Stimulated activated CD8-positive, alpha-beta memory T cell treated with anti-CD3 and anti-CD28 coated beads, Interleukin-15, amount 100 ng/mL, for 48 hours (primary cell): ENCODE results near the gene RGR.
A peak's percentile ranks its signal among the peaks of the same experiment; 100 is the strongest.
"Not testable (repeated sequence)": the region's sequence is repeated elsewhere in the genome, so short reads cannot be mapped to it uniquely, and the experiment has no call there.

Experiments used
- DNase-seq, 2 donors: peaks; one replicate each; pipeline ENCODE4 v3.0.0-alpha.2; 2020; ENCODE audit warnings: low read depth in 2 of 2

RGR gene

DNA sequence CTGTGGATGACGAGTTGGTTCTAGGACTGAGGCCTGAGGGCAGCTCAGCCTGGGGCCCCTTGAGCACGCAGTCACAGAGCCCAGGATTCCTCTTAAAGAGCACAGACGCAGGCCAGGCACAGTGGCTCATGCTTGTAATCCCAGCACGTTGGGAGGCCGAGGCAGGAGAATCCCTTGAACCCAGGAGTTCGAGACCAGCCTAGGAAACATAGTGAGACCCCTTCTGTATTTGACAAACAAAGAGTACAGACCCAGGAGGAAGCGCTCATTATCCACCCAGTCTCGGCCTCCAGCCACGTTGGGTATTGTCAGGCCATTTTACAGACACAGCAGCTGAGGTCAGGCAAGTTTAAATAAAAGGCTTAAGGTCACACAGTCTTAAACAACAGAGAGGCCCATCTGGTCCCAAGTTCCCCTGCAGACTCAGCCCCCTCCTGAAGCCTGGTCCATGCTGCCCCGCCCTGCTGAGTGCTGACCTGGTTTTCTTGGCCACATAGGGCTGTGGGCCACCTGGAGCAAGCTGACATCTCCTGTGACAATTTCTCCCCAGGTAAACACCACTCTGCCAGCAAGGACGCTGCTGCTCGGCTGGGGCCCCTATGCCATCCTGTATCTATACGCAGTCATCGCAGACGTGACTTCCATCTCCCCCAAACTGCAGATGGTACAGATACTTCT, 12.6 kb downstream of the RGR start:
- no peak for DNase-seq

DNA sequence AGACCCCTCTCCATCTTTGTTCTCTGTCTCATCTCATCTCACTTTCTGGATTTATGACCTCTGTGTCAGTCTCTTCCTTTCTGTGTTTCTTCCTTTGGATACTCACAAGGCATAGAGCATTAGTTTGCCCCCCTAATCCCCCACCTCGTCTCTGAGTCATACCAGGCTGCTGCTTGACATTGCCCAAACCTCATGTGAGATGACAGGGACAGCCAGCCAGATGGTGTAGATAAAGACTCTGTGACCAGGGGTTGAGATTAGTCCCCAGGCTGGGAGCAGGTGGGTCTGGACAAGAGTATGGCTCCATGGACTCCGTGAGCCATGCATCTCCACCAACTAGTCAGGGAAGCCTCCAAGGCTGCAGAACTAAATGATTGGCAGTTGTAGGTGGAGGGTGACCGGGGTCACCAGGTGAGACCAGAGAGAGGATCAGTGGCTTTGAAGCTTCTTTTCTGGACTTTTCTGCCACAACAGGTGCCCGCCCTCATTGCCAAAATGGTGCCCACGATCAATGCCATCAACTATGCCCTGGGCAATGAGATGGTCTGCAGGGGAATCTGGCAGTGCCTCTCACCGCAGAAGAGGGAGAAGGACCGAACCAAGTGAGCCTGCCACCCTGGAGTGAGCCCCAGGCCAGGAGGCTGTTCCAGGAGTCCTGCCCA, 13.3 kb downstream of the RGR start:
- no peak for DNase-seq

DNA sequence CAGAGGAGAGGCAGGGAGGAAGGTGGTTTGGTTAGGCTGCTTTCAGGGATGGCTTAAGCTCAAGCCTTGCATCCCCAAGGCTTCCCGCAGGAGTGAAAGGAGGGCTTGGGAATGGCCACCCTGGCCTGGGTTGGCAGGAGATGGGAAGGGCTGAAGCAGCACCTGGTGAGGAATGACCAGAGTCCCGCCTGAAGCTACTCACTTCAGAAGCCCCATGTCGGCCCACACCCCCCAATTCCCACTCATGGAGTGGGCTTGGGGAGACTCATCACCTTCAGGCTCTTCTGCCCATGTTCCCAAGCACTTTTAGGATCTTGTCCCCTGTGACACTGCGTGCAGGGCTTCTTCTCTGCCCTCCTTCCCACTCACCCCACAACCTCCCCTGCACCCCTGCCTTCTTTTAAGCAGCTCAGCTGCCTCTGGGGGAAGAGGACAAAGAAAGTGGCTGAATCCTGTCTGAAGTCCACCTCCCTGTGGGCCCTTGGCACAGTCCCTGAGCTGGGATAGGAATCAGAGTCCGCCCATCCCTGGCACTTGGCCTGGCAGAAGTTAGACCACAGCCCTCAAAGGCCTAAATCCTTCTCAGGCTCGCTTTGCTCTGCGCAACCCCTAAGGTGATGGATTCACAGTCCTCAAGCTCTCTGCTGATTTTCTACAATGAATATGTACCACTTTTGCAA, 16.5 kb downstream of the RGR start:
- DNase-seq = no peak

DNA sequence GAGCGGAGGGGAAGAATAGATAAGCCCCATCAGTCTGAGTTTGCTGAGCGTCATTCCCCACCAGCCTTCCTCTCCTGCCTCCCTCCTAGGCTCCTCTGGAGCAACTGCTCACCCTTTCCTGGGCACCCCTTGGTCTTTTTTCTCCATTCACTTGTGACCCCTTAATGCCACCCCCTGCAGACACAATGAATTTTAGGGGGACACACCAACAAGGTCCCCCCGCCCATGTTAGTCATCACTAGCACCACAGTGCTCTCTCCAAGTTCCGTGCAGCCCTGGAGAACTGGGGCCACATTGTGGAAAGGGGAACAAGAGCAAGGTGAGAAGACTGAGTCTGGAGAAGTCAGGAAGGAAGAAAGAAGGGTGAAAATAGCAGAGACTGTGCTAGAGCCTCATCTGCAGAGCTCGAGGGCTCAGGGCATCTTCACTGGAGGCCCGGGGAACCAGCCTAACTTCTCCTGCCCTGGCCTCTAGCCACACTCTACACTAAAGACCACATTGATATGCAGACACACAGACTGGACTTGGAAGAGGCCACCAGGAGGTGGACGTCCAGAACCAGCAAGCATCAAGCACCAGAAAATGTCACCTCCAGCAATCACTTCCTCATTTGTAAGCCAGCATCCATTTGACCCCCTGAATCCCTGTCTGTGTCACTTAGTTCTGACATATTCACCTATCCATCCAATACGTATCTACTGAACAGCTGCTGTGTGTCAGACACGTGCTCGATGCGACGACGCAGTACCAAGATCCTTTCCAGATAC, 17.5 kb downstream of the RGR start:
- no peak for DNase-seq

DNA sequence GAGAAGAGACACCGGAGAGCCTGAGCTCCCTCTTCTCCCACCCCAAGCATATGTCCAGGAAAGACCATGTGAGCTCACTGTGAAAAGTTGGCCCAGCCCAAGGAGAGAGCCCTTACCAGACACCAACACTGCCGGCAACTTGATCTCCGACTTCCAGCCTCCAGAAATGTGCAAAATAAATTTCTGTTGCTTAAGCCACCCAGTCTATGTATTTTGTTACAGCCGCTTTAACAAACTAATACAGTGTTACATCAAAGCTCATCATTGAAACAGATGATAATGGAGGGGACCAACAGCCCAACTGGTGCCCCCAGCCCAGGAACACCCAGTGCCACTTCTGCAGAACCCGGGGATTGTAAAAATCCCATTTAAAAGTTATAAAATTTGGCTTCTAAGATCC, 18.9 kb downstream of the RGR start:
- DNase-seq = no peak

DNA sequence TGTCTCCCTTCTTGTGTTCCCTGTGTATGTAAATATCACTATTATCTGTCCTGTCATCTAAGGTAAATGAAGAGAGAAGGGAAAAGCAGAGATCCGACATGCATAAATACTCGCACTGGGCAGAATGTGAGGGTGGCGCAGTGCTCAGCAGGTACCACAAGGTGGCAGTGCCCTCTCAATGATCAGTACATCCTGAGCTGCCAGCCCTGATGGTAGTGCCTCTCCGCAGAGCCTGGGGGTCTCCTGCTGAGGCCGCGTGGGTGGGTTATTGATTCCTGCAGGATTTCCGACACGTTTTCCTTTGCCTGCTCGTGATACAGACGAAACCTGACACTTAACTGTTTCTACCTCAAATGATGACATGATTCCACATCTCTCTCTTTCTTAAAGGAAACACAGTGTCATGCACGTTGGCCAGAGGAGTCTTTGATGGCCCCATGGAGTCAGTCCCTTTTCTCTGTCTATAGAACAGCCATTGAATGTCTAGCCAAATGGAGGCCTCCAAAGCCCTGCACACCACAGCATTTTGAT, 19.8 kb downstream of the RGR start:
- DNase-seq = peak; percentile 46 to 51

DNA sequence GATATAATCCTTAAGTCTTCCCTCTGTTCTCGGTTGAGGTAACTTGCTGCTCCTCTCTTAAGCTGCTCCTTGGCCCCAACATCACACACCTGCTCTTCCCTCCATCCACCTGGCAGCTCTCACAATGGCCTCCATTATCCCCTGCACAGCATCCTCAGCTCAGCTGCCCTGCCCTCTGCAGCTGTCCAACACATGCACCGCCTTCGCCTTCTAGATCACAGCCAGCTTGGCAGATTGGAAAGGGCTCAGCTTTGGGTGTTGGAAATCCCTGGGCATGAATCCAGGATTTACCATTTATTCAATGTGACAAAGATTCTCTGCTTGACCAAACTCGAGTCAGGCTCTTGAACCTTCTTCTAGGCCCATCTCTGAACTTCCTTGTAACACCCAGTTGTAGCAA, 20.6 kb downstream of the RGR start:
- no peak for DNase-seq

DNA sequence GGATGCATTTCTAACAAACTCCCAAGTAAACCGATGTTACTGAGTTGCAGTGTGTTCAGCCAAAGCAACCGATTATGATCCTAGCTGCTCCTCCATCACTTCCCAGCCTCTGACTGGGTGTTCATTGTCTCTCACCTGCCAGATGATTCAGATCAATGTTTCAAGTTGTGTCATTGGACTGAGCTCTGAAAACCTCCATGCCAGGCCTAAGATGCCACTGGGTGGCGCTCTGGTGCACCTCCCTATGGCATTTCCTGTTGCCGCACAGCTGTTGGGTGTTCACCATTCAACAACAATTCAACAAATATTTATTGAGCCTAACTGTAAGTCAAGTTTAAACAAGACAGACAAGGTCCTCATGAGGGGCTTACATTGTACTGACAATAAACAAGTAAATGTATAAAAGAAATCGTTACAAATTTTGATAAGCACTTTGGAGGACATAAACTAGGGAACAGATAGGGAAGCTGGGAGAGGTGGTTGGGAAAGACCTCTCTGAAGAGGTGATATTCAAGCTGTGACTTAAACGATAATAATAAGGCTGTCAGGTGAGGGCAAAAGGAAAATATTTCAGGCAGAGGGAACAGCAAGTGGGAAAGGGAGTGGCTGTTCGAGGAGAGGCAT, 22.8 kb downstream of the RGR start:
- DNase-seq = peak; percentile 59 to 76

DNA sequence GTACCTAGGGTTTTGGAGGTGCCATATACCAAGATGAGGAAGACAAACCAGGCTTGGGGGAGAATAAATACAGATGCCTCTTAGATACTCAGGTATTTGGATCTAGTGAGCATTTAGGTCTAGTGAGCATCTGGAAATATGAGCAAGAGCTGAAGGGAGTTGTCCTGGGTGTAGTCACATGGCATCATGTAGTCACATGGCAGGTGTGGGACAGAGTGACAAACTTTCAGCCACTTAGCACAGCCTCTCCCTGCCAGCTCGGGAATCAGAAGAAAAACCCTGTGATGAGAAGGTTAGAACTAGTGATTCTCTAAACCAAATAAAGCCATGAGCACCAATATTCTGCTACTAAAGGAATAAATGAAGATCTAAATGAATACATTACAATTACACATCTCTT, 24.3 kb downstream of the RGR start:
- DNase-seq = no peak

DNA sequence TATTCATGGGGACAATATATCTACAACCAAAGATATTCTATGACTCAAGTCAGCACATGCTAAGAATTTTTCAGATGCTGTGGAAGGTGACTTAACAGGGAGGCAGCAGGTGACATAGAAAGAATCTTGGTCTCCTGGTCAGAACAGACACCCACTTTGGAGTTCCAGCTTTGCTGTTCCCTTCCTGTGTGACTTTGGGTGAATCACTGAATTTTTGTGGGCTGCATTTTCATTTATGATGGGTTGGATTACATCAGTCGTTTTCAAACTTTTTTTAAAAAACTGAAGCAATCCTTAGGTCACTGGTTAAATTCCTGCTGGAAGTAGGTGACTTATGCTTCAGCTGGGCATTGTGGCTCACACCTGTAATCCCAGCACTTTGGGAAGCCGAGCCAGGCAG, 24.9 kb downstream of the RGR start:
- DNase-seq = no peak

DNA sequence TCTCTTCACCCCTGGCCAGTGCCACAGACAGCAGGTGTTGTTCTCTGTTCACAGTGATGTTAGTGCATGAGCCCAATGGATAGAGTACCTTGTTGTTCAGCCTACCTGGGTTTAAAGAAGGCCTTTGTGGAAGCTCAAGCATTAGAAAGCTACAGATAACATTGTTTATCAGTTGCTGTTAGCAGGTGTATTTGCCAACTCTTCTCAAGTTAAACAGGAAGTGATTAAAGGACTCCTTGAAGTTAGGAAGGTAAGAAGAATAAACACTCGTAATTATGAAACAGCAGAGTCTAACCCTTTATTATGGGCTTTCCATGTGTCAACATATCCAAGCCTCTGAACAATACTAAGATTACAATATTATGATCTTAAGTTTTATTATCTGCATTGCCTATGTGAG, 25.9 kb downstream of the RGR start:
- DNase-seq = no peak

DNA sequence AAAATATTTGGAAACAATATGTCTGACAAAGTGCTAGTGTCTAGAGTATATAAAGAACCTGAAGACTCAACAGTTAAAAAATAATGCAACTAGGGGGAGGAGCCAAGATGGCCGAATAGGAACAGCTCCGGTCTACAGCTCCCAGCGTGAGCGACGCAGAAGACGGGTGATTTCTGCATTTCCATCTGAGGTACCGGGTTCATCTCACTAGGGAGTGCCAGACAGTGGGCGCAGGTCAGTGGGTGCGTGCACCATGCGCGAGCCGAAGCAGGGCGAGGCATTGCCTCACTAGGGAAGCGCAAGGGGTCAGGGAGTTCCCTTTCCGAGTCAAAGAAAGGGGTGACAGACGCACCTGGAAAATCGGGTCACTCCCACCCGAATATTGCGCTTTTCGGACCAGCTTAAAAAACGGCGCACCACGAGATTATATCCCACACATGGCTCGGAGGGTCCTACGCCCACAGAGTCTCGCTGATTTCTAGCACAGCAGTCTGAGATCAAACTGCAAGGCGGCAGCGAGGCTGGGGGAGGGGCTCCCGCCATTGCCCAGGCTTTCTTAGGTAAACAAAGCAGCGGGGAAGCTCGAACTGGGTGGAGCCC, 35.1 kb downstream of the RGR start:
- DNase-seq = not testable (repeated sequence)

DNA sequence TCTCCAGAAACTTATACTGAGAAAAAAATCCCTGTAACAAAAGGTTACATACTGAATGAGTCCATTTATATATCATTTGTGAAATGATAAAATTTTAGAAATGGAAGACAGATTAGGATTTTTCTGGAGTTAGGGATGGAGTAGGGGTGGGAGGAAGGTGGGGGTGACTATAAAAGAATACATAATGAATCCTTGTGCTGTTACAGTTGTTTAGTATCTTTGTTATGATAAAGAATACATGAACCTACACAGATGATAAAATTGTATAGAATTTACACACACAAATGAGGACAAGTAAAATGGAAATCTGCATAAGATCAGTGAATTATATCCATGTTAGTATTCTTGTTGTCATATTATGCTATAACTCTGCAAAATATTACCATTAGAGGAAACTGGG, 41.8 kb downstream of the RGR start:
- no peak for DNase-seq

DNA sequence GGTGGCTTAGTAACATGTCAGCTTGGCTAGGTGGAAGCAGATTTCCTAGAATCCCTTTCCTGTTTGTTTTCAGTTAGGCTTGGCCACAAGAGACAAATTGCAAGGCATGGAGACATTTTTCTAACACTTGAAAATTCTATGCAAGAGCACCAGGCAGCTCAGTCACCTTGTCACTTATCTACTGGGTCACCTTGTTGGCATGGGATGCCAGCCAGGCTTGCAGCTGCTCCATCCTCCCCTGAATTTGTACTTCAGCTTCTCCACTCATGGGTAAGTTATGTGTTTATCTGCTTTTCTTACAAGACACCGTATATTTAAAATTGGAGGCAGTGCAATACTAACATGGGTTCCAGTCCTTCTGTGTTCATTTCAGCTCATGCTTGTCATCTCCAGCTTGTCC, 43.3 kb downstream of the RGR start:
- DNase-seq = no peak

DNA sequence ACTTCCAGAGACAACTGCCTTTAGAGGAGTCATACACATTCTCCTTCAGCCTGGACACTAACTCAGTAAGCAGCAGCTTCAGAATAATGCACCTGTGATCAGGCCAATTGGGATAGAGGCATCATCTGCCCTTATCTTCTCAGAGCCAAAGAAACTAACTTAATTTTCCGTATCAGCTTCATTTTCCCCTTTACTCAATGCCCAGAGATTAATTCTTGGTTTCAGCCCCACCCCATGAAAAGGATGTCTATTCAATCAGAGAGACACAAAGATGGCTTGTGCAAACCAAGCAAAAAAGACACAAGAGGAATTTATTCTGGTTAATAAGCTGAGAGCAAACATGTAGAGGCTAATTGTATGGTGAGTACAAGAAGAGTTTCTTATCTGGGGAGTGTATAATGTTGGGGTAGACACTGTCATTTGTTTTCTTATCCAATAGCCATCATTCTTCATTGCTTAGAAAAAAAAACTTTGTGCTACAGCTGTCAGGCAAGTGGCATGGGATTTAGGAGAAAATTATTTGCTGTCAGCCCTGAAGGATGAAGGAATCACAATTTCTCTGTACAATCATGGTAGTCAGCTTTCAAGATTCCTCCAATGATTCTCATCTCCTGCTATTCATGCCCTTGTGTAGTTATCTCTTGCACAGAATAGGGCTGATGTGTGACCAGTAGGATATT, 44.8 kb downstream of the RGR start:
- no peak for DNase-seq

DNA sequence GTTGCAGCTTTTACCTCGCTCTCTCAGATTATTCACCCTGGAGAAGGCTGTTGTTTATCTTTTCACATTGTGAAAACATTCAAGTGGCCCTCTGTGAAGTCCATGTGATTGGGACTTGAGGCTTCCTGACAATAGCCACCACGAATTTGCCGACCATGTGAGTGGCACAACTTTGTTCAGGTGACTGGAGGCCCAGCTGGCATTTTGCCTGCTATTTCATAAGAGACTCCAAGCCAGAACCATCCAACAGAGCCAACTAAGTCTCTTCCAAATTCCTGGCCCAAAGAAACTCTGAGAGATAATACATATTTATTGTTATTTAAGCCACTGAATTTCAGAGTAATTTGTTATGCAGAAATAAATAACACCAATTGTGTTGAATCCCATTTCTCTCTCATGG, 45.4 kb downstream of the RGR start:
- DNase-seq = no peak

DNA sequence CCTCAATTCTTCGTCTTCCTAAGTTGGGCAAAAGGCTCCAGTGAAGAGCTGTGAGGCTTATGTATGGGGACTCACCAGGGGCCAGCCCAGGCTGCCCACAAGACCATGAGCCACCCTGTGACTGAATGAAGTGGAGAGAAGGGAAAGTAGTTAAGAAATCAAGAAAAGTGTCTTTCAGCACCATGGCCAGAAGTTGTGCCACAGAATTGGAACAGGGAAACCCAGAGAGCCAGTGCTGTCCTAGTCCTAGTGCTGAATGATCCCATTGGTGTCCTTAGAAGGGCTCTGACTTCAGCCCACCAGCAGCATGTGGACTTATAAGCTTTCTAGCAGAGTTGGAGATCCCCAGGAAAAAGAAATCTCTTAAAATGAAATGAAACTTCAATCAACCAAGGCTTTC, 46.5 kb downstream of the RGR start:
- no peak for DNase-seq

DNA sequence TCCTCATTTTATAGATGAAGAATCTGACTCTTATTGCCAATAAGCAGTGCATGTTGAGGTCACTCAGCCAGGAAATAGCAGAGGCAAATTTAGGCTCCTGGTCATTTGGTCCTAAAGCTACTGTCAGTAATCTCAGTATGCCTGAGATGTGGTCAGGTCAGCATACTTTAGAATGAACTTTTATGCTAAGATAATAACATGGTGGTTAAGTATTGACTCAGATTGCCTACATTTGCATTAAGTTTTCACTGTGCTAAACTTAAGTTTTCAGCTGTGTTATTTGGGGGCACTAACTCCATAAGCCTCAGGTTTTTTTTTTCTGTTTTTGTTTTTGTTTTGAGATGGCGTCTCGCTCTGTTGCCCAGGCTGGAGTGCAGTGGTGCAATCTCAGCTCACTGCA, 47.6 kb downstream of the RGR start:
- DNase-seq = no peak

DNA sequence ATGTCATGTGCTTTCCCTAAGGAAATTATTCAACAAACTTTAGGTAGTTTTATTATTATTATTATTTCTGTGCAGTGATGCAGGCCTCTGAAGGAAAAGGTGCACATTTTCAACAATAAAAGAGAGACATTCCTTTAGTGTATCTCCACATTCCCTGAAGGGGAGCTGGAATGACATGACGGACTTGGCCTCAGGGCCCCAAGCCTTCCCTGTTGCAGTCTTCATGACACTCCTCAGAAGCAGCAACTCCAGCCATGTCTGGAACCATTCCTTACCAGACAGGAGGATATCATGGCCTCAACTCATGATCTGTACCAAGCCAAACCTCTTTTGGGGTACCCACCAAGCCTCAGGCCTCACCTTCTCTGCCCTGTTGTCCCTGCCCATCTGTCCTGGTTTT, 48.3 kb downstream of the RGR start:
- no peak for DNase-seq

DNA sequence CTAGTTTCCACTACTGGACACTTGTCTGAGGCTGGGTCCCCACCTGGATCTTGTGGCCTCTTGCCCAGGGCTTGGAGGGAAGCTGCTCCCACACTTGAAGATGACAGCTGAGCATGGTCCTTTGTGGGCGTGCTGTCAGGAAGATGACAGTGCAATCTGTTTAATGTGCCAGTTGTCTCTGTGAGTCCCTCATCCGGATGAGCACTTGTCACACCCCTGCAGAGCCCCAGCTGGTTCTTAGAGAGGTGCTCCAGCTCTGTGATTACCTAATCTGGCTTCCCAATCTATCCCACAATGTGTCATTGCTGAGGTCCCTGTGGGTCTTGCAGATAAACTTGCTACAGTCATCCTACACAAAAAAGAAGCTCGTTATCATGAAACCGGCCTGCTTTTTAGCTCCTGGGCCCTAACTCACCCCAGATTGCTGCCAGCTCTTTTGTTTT, 48.7 kb downstream of the RGR start:
- peak in 1 of 2 donors; percentile 46 for DNase-seq
